ENCODE measurements around the gene METTL22.
"Not testable (repeated sequence)": the region's sequence is repeated elsewhere in the genome, so short reads cannot be mapped to it uniquely, and the experiment has no call there.

METTL22 gene

DNA sequence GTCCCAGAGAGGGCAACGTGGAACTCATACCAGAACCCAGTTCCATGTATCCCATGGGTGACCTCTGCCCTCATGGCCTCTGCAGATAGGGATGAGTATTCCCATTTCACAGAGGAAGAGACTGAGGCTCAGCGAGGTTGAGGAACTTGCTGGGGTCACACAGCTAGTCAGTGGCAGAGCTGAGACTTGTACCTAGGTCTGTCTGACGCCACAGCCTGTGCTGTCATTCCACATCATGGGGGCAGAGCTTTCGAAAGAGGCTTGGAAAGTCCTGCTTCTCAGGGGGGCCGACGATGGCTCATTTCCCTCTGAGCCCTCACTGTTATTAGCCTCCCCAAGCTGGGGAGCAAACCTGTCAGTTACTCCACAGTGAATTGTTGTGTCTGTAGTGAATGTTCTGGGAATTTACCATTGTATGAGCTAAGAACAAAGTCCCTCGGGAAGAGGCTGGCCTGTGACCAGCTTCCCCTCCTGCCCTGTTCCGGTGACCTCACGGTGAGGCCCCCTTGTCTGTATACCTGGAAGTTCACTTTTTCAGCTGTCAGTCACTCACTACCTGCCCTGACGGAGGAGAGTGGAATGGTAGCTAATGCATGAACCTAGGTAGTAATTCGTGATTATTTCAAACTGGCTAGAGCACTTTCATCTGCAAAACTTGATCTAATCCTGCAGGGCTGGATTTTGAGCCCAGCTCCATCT, 8.9 kb downstream of the METTL22 start:
- DNase-seq (ENCODE audit: extremely low spot score, insufficient read length, low read depth) (no peak), FAIRE-seq (no peak)

DNA sequence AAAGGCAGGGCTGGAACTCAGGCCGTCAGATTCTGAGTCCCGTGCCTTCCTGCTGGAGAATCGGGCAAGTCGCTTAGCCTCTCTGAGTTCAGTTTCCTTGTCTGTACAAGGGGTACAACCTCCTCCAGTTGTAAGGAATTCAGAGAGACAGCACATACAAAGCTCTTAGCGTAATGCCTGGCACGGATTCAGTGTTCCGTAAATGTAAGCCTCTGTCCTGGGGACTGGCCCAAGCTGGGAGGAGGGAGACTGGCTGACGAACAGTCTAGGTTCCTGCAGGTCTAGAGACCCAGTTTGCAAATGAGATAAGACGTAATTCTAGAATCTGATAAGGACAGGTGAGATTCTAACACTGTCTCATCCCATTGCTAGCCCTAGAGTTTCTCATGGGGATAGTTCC, 9.9 kb downstream of the METTL22 start:
- DNase-seq (ENCODE audit: extremely low spot score, insufficient read length, low read depth) (no peak), FAIRE-seq (no peak)

DNA sequence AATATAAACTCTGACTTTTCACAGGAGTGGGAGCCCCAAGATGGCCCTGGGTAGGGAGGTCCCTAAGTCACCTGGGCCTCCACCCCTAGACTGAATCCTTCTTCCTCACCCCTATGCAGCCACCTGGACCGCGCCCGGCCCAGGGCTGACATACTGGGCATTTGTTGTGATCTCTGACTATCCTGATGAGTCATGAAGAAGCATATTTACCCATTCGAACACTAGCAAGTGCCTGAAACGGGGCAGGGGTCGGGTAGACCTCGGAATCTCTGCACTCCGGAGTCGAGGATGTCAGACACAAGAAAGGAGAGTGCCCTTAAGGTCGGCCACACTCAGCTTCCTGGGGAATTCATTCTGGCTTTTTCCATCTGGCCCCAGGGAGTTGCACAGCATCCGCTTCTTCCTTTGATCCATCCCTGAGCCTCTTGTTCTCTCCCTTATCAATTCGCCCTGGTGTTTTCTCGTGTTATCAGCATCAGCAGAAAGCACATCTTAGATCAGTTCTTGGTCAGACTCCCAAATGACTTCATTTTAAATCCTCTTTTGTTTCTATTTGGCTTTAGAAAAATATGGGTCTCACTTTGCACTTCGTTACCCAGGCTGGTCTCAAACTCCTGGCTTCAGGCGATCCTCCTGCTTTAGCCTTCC, 10.4 kb downstream of the METTL22 start:
- no peak for DNase-seq (ENCODE audit: extremely low spot score, insufficient read length, low read depth)
- no peak for FAIRE-seq

DNA sequence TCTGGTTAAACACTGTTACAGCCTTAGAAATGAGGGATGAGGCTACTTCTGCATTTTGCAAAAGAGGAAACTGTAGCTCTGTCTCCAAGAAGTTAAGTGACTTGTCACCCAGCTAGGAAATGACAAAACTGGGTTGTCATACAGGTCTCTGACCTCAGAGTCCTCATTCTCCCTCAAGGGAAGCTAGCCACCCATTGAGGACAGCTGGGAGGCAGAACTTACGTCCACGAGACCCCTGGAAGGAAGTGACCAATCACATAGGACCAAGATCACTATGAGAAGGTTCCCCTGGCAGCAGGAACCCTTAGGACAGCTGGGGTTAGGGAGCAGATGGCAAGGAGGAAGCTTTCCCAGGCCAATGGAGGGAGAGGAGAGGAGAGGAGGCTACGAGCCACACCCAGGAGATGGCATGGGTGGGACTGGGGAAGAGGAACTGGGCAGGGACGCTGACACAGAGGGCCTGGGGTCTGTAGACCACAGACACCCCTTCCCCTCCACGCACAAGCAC, 11.2 kb downstream of the METTL22 start:
- FAIRE-seq (no peak), DNase-seq (ENCODE audit: extremely low spot score, insufficient read length, low read depth) (no peak)

DNA sequence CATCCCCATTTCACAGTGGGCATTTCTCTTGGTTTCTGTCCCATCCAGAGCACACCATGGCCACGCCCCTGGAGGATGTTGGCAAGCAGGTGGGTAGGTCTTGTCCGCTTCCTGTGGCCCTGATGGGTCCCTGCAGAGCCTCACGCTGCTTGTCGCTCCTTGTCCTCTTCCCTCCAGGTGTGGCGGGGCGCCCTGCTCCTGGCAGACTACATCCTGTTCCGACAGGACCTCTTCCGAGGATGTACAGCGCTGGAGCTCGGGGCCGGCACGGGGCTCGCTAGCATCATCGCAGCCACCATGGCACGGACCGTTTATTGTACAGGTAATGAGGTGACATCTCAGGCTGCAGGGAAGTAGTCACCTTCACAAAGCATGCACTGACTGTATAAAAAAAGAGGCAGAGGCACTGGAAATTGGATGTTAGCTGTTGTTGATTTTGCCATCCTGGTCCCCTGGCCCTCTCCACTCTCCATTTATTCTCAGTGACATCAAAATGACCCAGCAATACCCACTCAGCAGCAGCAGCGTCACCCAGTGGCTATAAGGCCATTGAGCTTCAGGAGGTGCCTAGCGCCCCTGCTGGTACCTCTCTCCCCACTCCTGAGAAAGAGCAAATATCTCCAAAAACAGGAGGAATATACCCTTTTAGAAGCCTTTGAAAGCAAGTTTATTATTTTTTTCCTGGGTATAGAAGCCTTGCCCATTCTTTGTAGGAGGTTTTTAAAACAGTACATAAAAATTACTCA, 13.7 kb downstream of the METTL22 start:
- DNase-seq (ENCODE audit: extremely low spot score, insufficient read length, low read depth) (no peak), FAIRE-seq (no peak)

DNA sequence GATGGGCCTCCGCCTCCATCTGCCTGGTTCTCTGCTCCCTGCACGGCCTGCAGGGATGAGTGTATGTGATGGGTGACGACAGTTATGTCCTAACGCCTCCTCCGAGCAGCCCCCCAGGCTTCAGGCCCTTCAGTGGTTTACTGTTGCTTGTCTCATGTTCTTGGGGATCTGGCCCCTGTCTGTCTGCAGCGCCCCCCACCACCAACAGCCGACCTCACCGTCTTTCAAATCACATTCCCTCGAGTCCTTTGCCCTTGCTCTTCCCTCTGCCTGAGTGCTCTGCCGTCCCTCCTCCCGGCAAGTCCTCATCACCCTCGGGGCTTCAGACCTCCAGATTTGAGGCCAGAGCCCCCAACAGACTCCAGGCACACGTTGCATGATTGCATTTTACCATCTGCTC, 18.2 kb downstream of the METTL22 start:
- FAIRE-seq (no peak), DNase-seq (ENCODE audit: extremely low spot score, insufficient read length, low read depth) (no peak)

DNA sequence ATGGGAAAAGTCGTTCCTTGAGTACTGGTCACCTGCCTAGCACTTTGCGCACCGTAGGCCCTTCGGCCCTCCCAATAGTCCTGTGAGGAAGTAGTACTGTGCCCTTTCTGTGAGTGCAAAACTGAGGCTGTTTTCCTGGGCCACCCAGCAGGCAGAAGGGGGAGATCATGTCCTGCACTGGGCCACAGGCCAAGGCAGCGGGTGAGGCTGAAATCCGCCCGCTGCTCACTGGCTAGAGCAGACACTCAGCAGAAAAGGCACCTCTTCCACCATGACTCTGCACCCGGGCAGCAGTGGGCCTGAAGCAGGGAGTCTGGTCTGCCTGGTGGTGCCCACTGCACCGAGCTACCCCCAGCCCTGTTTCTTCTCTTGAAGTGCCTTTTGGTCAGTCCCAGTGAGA, 20.2 kb downstream of the METTL22 start:
- FAIRE-seq = no peak

DNA sequence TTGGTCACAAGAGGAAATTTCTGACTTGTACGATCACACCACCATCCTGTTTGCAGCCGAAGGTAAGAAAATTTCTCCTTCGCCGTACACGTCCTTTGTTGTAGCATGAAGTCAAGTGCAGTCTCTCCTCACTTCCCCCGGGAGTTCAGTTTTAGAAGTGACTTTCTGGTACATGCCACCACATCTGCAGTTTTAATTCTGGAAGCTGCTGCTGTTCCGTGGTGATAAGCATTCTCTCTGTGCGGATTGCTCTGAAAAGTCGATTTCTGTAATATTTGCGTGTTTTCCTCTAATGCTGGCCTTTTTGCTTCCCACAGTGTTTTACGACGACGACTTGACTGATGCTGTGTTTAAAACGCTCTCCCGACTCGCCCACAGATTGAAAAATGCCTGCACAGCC, 20.6 kb downstream of the METTL22 start:
- FAIRE-seq (no peak), DNase-seq (ENCODE audit: extremely low spot score, insufficient read length, low read depth) (no peak)

More for the DNA sequence above, 20.2 kb downstream of the METTL22 start:
- DNase-seq (ENCODE audit: extremely low spot score, insufficient read length, low read depth) = no peak

DNA sequence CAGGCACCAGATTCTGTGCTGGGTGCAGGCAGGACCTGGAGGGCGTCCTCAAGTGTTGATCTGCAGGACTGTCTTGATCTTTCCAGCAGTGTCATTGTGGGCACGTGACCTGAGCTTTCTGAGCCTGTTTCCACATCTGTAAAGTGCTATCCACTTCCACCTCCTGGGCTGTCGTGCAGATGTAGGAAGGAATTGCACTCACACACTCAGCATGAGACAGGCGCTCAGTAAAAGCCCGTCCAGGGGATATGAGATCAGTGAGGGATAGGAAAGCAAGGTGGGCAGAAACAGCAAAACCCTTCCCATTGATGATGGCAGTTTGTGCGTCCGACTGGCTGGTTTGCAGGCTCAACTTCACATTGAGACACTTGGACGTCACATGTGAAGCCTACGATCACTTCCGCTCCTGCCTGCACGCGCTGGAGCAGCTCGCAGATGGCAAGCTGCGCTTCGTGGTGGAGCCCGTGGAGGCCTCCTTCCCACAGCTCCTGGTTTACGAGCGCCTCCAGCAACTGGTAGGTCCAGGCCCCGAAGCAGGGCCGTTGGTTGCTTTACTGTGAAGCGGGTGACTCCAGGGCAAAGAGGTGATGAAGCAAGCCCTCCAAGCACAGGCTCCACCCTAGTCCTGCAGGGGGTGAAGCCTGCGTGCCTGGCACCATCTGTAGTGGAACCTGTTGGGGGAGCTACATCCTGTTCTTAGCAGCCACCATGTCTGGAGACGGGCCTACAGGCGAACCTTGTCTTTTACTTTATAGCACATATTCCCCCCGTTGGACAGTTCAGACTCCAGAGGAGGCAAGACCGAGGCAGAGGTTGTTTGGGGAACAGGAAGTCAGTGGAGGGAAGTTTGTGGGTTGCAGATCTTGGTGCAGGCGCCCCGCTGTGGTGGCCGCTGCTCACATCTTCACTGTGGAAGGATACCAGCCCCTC, 23.0 kb downstream of the METTL22 start:
- no peak for FAIRE-seq
- no peak for DNase-seq (ENCODE audit: extremely low spot score, insufficient read length, low read depth)

DNA sequence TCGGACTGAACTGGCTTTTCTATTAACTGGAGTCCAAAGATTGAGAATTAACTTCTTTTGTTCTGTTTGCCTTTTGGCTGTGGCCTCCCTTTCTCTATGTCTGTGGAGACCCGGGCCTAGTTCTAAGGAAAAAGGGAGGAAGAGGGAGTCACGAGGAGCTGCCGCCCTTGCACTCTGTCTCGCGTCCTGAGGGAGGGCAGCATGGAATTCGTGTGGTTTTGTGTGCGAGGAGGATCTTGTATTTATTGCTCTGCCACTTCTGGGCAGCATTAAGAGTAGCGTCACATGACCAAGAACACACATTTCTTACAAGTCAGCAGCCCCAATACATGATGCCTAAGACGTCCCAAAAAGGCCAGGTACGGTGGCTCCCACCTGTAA, 23.6 kb downstream of the METTL22 start:
- no peak for FAIRE-seq
- DNase-seq (ENCODE audit: extremely low spot score, insufficient read length, low read depth) = no peak

DNA sequence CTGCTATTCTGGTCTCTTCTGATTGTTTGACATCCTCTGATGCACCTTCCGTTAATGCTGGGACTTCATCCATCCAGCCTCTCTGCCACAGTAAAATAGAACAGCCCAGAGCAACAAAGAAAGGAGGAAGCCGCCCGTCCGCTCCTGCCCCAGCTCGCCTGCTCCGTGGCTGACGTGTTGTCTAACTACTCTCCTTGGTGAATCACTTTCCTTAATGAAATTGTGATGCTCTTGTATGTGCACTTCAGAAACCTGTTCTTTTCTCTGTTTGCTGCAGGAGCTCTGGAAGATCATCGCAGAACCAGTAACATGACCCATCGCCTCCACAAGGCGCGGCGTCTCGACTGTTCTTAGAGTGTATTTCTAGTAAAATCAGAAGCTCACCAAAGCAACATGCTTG, 24.3 kb downstream of the METTL22 start:
- FAIRE-seq = no peak

DNA sequence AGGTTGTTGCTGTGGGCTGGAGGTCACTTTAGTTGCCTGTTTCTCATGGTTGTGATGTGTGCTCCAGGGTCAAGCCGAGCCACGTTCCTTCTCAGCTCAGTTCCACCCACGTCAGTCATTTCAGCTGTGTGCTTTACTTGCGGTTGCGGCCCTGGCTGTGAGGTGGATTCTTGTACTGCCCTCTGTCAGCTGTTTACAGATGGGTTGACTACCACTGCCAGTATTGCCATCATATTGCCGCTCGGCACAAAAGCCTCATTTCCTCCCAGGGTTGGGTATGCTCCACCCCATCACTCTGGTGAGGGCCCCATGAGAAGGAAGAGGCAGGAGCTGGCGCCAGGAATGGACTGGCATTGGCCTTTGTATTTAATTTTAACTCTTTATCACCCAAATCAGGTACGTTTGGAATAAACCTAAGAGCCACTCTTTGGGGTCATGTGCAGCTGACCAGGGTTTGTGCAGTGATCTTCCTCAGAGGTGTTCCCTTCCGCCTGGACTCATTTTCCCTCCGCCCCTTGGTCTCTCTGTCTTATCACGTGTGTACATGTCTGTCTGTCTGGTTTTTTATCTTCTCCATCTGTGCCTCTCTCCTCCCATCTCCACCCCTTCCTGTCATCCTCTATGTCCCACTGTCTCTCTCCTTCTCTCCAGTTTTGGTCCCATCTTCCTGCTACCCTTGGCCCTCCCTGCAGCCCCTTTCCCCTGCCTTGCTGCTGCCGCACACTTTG, 25.0 kb downstream of the METTL22 start:
- FAIRE-seq = no peak
- no peak for DNase-seq (ENCODE audit: extremely low spot score, insufficient read length, low read depth)

More for the DNA sequence above, 24.3 kb downstream of the METTL22 start:
- DNase-seq (ENCODE audit: extremely low spot score, insufficient read length, low read depth) = no peak

DNA sequence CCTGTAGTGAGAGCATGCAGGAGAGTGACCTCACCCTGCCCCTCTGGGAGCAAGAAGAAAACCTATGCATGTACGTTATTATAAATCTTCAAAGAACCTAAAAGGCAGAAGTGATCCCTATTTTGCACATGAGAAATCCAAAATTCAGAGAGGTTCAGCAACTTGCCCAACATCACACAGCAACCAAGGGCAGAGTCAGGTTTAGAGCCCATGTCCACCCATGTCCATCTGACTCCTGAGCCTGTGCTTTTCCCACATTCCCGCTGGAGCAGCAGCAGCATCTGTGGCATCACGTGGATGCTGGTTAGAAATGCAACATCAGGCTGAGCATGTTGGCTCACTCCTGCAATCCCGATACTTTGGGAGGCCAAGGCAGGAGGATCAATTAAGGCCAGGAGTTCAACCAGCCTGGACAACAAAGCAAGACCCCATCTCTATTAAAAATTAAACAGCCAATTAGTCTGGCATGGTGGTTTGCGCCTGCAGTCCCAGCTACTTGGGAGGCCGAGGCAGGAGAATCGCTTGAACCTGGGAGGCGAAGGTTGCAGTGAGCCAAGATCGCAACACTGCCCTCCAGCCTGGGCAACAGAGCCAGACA, 26.3 kb downstream of the METTL22 start:
- DNase-seq (ENCODE audit: extremely low spot score, insufficient read length, low read depth) (no peak), FAIRE-seq (no peak)

DNA sequence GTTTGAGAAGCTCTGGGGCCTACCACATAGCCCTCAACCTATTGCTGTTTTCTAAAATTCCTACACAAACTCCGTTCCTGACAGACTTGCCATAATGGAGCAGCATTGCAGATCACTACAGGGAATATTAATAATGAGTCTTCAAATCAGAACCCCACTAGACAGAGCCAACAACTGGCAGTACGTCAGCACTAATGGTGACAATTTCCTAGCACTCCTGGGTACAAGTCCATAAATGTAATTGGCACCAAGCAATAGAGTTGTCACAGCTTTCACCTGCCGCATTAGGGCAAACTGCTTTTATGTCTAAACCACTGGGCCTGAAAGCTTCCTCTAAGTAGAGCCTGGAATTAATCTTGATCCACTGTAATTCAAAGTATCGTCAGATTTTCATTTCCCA, 27.4 kb downstream of the METTL22 start:
- FAIRE-seq = no peak
- DNase-seq (ENCODE audit: extremely low spot score, insufficient read length, low read depth) = no peak

DNA sequence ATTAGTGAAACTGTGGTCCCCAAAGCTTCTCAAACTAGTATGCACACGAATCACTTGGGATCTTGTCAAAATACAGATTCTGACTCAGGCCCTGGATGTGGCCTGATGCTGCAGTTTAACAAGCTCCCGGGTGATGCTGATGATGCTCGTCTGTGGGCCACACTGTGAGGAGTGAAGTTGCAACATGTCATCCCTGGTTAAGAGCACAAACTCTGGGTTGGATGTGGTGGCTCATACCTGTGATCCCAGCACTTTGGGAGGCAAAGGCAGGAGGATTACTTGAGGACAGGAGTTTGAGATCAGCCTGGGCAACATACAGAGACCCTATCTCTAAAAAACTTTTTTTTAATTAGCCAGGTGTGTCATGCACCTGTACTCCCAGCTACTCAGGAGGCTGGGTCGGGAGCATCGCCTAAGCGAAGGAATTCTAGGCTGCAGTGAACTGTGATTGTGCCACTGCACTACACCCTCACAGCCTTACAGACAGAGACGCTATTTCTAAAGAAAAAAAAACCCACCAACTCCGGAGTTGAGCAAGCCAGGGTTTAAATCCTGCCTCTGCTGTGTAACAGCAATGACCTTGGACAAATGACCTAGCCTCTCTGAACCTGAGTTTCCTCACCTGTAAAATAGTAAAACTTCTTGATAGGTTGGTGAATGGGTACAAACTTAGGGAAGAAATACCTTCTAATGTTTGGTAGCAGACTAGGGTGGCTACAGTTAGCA, 28.5 kb downstream of the METTL22 start:
- no peak for DNase-seq (ENCODE audit: extremely low spot score, insufficient read length, low read depth)
- FAIRE-seq = no peak

DNA sequence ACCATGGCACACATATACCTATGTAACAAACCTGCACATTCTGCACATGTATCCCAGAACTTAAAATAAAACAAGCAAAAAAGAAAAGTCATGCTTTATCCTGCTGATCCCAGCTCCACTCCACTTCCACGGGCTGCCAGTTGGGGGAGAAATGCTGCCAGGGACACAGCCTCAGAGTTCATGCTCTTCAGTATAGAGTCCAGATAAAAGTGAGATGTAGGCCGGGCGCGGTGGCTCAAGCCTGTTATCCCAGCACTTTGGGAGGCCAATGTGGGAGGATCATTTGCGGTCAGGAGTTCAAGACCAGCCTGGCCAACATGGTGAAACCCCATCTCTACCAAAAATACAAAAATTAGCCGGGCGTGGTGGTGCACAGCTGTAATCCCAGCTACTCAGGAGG, 30.5 kb downstream of the METTL22 start:
- DNase-seq (ENCODE audit: extremely low spot score, insufficient read length, low read depth); FAIRE-seq: not testable (repeated sequence)

DNA sequence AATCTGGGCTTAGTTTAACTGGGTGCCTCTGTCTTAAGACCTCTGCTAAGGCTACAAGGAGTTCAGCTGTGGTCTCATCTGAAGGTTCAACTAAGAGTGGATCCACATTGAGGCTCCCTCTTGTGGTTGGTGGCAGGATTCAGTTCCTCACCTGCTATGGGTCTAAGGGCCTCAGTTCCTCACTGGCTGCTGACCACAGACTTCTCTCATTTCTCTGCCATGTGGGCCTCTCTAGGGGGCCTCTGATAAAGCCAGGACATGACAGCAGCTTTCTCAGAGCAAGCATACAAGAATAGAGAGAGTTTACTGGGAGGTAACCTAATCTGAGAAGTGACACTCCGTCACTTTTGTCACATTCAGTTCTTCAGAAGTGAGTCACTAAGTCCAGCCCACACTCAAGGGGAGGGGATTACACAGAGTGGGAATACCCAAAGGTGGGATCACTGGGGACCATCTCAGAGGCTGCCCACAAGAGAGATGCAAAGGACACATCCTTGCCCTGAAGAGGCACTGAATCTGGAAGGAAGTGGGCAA, 33.8 kb downstream of the METTL22 start:
- FAIRE-seq (peak; percentile 81), DNase-seq (ENCODE audit: extremely low spot score, insufficient read length, low read depth) (peak; percentile 26)

DNA sequence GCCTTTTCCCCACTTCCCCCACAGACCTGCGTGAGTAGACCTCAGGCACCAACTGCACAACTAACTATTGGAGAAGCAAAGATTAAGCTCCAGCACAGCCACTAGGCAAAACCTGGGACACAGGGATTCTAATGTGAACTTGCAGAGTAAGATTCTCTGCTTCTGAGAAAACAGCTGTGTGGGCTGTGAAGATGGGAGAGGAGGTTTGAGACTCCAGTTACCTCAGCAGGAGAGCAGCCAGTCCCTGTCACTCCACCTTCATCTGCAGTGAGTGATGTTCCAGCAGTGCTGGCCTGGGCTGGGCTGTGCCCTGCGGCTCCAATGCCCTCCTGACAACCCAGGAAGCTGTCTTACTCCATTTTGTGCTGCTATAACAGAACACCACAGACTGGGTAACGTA, 34.9 kb downstream of the METTL22 start:
- FAIRE-seq = no peak
- no peak for DNase-seq (ENCODE audit: extremely low spot score, insufficient read length, low read depth)

Measured in GM18507 (cell line).